Psoas muscle (tissue), 8 donors: ENCODE results near the gene COL23A1. TPM values are rescaled to one million over a fixed set of nuclear protein-coding genes. Genes with fewer than 3 reads are reported as not detected.

ENCODE experiments used
- ATAC-seq, 4 donors: fragments of 200-7000 bp; cut with Tn5 transposase; one replicate each; pipeline ENCODE4 v1.9.1; 2020; ENCODE audit warnings: moderate library complexity in 3 of 4, mild to moderate bottlenecking in 2 of 4
- DNase-seq, 2 donors: peaks; one replicate each; pipeline ENCODE4 v3.0.0-alpha.2; 2020
- H3K27ac ChIP-seq: fragments of 200-600 bp; one replicate; pipeline ENCODE4 v1.8.0; 2022
- H3K27me3 ChIP-seq, 3 donors: fragments of 200-600 bp in 1 of 3; one replicate each; pipeline versions ENCODE4 v1.6.1 to v1.8.0; 2013 to 2022; ENCODE audit warnings: low read length in 2 of 3, mild to moderate bottlenecking in 2 of 3, moderate library complexity in 1 of 3; ENCODE audit not compliant: insufficient read depth in 3 of 3
- H3K36me3 ChIP-seq, 2 donors: fragments of 200-600 bp in 1 of 2; one replicate each; pipeline versions ENCODE4 v1.6.1 to v1.8.0; 2013 to 2022; ENCODE audit warnings: low read depth in 1 of 2, mild to moderate bottlenecking in 1 of 2, moderate library complexity in 1 of 2; ENCODE audit not compliant: insufficient read depth in 1 of 2
- H3K4me1 ChIP-seq: fragments of 200-600 bp; one replicate; pipeline ENCODE4 v1.8.0; 2022
- H3K4me3 ChIP-seq: fragments of 200-600 bp; one replicate; pipeline ENCODE4 v1.8.0; 2022; ENCODE audit warnings: mild to moderate bottlenecking
- H3K9me3 ChIP-seq: fragments of 200-600 bp; one replicate; pipeline ENCODE4 v1.8.0; 2022
- CTCF ChIP-seq: fragments of 200-600 bp; IDR thresholded peaks from one replicate; pipeline ENCODE4 v1.8.0; 2022; ENCODE audit warnings: antibody characterized with exemption
- WGBS, 3 donors: extraction: QIAGEN DNeasy Blood & Tissue Kit; methylation state at CpG; one replicate each; pipeline versions ENCODE4 v1.1.6 to v1.1.7; 2013; 5-methylcytosine and 5-hydroxymethylcytosine counted together
- intact Hi-C, 2 donors: fragments of 100-400 bp; cut with DNase I; formaldehyde crosslinking; loops; one replicate each; pipeline versions ENCODE4 v1.11.0 to v1.14.2; 2022
- polyA plus RNA-seq, 3 donors: library from polyadenylated mRNA; stranded (reverse); fragments of 200-250 nt; gene quantifications; one replicate each; pipeline ENCODE4 v1.2.3, GENCODE V29; 2013
- total RNA-seq, 4 donors: library from RNA; stranded (reverse); fragmentation: NEBNext Ultra II Directional in 2 of 4; extraction: Animal tissue kit (Norgen Biotek cat#: 25700) in 2 of 4; gene quantifications; one replicate each; pipeline versions ENCODE4 v1.2.1 to v1.2.4, GENCODE V29; 2021 to 2023
- donor health status: healthy with polysubstance abuse.
- donor health status: DM: no; HTN: no; CAD: no; lungs with moderate emphysema.
- donor health status: Bipolar disorder and iron deficiency.
- donor health status: healthy.
- donor health status: DM: yes; HTN: yes; CAD: no.
- donor health status: DM: no; HTN: no; CAD: no.
- donor health status: DM: no; HTN: no; CAD: no.
- donor health status: DM: yes; HTN: yes; CAD: no.

The COL23A1 gene
- total and polyA plus RNA-seq, 7 donors = 0.66 to 3.0 (median 1.2) TPM

GRCh38 chr5:178236126-178236525, 354.1 kb downstream of the COL23A1 start:
- no peaks in the 10 kb centered on the region for H3K36me3 ChIP-seq
- no peak for DNase-seq
- H3K27ac ChIP-seq = peak overlapping the region; percentile 95
- H3K9me3 ChIP-seq = no peaks in the 10 kb centered on the region
- no peak overlapping the region for H3K4me3 ChIP-seq
- ATAC-seq = no peak
- intact Hi-C loops = no loop called here
- WGBS, 3 donors = 88 to 96% (median 93%) methylated on average over 9 of the region's 9 CpGs
- no peak for TF ChIP-seq CTCF
- H3K4me1 ChIP-seq = peaks cover 51% of the 10 kb centered on the region
- no peaks in the 10 kb centered on the region for H3K27me3 ChIP-seq

- TF ChIP-seq CTCF = no peak
- Histone ChIP-seq H3K36me3 (peaks cover 0 to under 1% of the 10 kb centered on the region in 2 donors), H3K27ac (no peak overlapping the region), H3K27me3 (no peaks in the 10 kb centered on the region), H3K4me3 (no peak overlapping the region), H3K9me3 (no peaks in the 10 kb centered on the region), H3K4me1 (peaks cover 55% of the 10 kb centered on the region)
- intact Hi-C loops = no loop called here
- no peak for DNase-seq
- 65 to 86% (median 84%) methylated on average over 3 of the region's 3 CpGs for WGBS, 3 donors
- no peak for ATAC-seq
These were observed 354.6 kb downstream of the COL23A1 start for GRCh38 chr5:178235588-178235974.

GRCh38 chr5:178234750-178235587, 355.2 kb downstream of the COL23A1 start:
- Histone ChIP-seq H3K36me3 (peaks cover 0 to 7% of the 10 kb centered on the region in 2 donors), H3K4me3 (no peak overlapping the region), H3K4me1 (peaks cover 57% of the 10 kb centered on the region), H3K27ac (peak overlapping the region; percentile 11), H3K9me3 (no peaks in the 10 kb centered on the region), H3K27me3 (no peaks in the 10 kb centered on the region)
- DNase-seq (peak; percentile 72 to 84), ATAC-seq (no peak)
- WGBS, 3 donors = 23 to 27% (median 27%) methylated on average over 12 of the region's 12 CpGs
- peak; percentile 73 for TF ChIP-seq CTCF
- intact Hi-C loops = loop anchor here in 1 of 2 donors (5.0 kb wide), 1 partner anchor 357 kb away; the partner anchor contains the start of gene COL23A1

GRCh38 chr5:178234121-178234749, 356.0 kb downstream of the COL23A1 start:
- H3K4me3 ChIP-seq = no peak overlapping the region
- 87 to 92% (median 89%) methylated on average over 7 of the region's 7 CpGs for WGBS, 3 donors
- H3K4me1 ChIP-seq = peaks cover 63% of the 10 kb centered on the region
- H3K27ac ChIP-seq = peak overlapping the region; percentile 11
- ATAC-seq (no peak), DNase-seq (no peak)
- intact Hi-C loops = loop anchor here in 1 of 2 donors (5.0 kb wide), 1 partner anchor 358 kb away; the partner anchor contains the start of gene COL23A1
- TF ChIP-seq CTCF = no peak
- H3K36me3 ChIP-seq = peaks cover 0 to 14% of the 10 kb centered on the region in 2 donors
- H3K9me3 ChIP-seq = no peaks in the 10 kb centered on the region
- H3K27me3 ChIP-seq = no peaks in the 10 kb centered on the region
